Measurements from ENCODE around the gene CDKN1A. TPM values are rescaled to one million over a fixed set of nuclear protein-coding genes. Genes with fewer than 3 reads are reported as not detected.
"Not testable (repeated sequence)": the region's sequence is repeated elsewhere in the genome, so short reads cannot be mapped to it uniquely, and the experiment has no call there.

Gene CDKN1A
- total RNA-seq, 1 donor from 2014 or later = 624 TPM

DNA sequence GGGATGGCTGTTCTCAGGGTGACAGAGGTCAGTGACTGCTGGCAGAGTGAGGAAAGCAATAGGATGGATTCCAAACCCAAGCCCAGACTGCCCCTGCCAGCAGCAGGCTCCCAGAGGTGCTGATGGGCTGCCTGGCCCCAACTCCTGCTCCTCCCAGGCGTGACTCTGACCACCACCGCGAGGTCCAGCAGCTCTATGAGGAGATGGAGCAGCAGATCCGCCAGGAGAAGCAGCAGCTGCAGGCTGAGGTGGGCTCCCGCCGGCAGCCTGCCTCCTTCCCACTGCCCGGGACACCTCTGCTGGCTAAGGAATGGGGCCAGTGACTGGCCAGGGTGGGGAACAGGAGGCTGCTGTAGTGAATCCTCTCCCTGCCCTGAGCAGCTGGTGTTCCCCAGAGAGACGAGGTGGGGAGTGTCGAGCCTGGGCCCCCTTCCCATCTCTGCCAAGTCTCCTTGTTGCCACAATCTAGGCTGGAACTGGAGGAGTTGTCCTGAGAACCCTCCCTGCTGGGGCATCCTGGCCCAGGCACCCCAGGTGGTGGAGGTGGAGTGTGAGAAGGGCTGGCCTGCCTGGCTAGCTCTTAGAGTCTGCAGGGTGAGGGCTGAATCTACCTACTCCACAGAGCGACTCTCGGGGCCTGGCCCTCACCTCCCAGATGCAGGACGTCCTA, 39.5 kb downstream of the CDKN1A start:
- DNase-seq (ENCODE audit: extremely low read depth, low read depth, low spot score) = no peak

DNA sequence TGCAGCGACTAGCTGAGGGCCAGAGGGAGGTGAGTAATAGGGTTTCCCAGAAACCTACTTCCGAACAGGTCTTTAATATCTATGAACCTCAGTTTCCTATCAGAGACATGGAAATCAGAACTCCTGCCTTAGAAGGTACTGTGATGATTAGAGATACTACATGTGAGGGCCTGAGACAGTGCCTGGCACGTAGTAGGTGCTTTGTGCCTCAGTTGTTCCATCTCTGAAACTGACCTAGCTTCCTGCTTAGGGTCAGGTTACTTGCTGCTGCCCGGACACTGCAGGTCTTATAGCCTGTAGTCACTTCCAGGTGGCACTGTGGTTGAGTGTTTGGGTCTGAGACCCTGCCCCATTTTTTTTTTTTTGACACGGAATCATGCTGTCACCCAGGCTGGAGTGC, 40.0 kb downstream of the CDKN1A start:
- no peak for DNase-seq (ENCODE audit: extremely low read depth, low read depth, low spot score)

DNA sequence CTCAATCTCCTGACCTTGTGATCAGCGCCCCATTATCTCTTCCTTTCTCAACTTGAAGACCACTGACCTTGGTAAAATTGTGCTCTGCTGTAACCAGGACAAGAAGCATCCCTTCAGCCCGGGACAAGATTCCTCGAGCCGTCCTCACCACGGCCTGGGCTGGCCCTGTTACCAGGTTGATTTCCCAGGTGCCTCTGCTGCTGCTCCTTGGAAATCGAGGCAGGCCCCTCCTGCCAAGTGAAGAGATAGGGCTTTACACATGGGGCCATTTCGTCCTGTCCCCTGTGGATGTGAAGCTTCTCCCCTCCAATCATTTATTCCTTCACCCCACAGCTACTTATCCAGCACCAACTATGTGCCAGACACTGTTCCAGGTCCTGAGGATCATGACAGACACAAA, 40.6 kb downstream of the CDKN1A start:
- DNase-seq (ENCODE audit: extremely low read depth, low read depth, low spot score) = no peak

DNA sequence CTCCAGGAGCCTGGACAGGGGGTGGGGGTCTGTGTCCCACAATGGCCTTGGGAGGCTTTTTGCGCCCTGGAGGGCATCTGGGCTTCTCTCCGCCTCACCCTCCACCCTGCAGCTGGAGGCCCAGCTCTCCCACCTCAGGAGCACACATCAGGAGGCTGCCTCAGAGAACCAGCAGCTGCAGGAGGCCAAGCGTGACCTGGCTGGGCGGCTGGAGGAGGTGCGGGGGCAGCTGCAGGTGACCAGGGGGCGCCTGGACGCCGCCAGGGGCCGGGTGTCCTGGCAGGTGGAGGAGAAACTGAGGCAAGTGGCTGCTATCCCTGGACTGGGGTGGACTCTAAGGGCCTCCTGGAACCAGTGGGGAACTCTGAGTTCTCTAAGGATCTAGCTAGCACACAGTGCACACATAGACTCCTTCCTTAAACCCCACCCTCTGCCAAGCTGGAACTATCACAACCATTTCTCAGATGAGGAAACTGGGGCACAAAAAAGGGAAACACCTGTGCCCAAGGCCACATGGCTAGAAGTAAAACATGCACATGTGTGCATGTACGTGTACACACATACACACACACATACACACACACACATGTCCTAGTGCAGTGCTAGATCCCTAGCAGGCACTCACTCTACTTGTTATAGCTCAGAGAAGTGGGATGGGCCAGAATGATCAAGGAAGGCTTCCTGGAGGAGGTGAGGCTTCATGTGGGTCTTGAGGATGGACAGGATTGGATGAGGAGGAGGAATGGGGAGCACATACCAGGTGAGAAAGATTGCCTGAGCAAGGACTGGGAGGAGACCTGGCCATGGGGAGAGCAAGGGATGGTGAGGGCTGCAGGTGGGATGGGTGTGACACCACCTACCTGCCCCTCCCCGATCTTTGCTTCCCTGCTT, 42.0 kb downstream of the CDKN1A start:
- DNase-seq (ENCODE audit: extremely low read depth, low read depth, low spot score) = no peak

DNA sequence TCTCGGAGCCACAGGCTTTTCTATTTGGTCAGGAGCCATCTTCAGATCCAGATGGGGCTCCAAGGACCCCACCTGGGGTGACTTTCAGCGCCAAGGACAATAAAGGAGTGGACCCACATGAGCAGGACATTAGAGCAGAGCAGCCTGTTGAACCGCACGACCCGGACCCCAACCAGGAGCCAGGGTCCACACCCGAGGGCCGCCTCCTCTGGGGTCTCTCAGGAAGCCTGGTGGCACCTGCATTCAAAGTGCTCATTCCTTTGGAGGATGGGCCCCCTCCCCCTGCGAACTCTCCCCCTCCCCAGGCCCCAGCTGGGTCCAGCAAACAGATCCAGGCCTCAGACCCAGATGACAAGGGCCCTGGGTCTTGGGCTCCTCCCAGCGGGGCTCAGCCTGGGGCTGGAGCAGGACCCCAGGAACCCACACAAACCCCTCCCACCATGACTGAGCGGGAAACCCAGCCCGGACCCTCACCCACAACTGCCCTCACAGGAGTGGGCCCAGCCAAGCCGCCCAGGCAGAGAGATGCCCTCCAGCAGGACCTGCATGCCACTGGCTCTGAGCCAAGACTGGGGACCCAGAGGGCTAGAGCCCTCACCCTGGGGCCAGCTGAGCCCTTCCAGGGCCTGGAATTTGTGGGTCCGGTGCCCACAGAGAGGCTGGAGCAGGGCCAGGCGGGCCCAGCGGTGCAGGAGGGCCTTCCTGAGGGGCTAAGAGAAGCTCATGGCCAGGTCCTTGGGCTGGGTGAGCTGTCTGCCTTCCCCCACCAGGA, 43.0 kb downstream of the CDKN1A start:
- no peak for DNase-seq (ENCODE audit: extremely low read depth, low read depth, low spot score)

DNA sequence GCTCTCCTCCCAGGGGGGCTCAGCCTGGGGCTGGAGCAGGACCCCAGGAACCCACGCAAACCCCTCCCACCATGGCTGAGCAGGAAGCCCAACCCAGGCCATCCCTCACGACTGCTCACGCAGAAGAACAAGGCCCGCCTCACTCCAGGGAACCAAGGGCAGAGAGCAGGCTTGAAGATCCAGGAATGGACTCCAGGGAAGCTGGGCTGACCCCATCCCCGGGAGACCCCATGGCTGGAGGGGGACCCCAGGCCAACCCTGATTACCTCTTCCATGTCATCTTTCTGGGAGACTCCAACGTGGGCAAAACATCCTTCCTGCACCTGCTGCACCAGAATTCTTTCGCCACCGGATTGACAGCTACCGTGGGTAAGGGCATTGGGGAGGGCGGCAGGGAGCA, 43.9 kb downstream of the CDKN1A start:
- no peak for DNase-seq (ENCODE audit: extremely low read depth, low read depth, low spot score)

DNA sequence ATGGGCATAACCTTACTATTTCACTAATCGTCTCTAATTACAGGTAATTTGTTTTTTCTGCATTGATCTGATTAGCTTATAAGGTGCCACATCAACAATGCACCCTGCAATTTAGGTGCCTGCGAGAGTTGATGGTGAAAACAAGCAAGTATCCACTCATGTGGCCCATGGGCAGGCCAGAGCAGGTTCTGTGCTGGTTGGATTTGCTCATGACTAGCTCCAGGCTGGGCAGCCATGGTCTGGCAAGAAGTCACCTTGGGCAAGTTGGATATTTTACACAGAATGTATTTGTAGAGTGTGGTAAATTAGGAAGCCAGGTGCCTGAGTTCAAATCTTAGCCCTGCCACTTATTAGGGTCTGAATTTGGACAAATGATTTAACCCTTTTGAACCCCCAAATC, 44.4 kb downstream of the CDKN1A start:
- DNase-seq (ENCODE audit: extremely low read depth, low read depth, low spot score) = no peak

DNA sequence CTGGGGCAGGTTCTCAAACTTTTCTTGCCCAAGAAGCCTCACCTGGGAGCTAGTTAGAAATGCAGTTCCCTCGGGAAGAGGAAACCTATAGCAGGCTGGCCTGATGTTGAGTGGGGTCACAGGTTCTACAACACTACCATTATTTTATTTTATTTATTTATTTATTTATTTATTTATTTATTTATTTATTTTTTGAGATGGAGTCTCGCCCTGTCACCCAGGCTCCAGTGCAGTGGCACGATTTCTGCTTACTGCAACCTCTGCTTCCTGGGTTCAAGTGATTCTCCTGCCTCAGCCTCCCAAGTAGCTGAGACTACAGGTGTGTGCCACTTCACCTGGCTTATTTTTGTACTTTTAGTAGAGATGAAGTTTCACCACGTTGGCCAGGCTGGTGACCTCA, 45.5 kb downstream of the CDKN1A start:
- not testable (repeated sequence) for DNase-seq (ENCODE audit: extremely low read depth, low read depth, low spot score)

DNA sequence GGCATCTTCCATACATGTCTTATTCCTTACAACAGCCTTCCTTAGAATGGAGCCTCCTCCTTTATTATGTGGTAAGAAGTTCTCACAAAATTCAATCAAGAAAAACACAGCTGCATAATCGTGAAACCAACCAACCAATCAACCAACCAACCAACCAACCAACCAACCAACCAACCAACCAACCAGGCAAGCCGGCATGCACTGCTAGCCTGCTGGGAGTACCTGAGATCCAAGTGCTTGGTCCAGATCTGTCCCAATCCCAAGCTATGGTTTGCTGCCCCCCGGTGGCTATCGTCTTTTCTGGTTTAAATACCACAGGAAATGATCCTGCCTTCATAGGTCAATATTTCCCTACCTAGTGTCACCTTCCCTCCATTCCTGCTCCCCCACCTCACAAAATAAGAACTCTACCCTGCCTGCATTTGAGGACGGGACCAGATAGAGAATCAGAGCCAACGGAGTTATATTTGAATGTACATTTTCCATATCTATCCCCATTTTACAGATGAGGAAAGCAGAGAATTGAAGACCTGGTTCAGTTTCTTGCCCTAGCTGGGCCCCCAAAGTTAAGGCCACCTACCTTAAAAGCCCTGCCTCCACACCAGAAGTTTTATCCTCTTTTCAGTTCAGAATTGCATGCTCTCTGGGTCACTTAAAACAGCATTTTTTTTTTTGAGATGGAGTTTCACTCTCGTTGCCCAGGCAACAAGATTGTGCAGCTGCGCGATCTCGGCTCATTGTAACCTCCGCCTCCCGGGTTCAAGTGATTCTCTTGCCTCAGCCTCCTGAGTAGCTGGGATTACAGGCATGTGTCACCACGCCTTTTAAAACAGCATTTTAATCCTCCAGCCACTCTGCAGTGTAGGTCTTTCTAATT, 46.2 kb downstream of the CDKN1A start:
- DNase-seq (ENCODE audit: extremely low read depth, low read depth, low spot score) = no peak

DNA sequence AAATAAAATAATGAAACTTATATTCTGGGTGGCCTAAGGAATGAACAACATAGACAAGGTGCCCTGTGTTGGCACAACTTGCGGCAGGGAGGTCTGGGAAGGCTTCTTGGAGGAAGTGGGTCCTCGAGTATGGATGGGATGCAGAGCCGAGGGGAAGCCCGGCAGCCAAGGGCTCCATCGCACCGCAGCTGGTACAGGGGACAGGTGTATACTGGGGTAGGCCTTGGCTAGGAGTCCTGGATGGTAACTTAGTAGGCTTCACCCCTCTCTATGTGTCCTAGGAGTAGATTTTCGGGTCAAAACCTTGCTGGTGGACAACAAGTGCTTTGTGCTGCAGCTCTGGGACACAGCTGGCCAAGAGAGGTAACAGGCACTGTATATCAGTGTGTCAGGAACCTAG, 47.1 kb downstream of the CDKN1A start:
- DNase-seq (ENCODE audit: extremely low read depth, low read depth, low spot score) = no peak

DNA sequence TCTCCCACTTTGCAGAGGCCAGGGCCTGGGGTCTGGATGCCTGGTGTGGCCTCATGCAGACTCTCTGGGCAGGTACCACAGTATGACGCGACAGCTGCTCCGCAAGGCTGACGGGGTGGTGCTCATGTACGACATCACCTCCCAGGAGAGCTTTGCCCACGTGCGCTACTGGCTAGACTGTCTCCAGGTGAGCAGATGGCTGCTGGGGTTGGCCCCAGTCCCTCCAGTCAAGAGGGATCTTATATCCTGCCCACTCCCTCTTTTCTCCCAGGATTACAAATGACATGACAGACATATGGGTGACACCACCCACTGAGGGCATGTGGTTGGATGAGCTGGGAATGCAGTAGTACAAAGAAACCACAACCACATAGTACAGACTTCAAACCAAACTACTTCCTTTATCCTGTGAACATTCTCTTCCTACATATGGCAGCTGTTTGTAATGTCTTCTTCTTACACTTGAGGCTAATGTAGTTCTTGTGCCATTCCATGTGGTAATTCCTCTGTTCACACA, 49.0 kb downstream of the CDKN1A start:
- no peak for DNase-seq (ENCODE audit: extremely low read depth, low read depth, low spot score)

DNA sequence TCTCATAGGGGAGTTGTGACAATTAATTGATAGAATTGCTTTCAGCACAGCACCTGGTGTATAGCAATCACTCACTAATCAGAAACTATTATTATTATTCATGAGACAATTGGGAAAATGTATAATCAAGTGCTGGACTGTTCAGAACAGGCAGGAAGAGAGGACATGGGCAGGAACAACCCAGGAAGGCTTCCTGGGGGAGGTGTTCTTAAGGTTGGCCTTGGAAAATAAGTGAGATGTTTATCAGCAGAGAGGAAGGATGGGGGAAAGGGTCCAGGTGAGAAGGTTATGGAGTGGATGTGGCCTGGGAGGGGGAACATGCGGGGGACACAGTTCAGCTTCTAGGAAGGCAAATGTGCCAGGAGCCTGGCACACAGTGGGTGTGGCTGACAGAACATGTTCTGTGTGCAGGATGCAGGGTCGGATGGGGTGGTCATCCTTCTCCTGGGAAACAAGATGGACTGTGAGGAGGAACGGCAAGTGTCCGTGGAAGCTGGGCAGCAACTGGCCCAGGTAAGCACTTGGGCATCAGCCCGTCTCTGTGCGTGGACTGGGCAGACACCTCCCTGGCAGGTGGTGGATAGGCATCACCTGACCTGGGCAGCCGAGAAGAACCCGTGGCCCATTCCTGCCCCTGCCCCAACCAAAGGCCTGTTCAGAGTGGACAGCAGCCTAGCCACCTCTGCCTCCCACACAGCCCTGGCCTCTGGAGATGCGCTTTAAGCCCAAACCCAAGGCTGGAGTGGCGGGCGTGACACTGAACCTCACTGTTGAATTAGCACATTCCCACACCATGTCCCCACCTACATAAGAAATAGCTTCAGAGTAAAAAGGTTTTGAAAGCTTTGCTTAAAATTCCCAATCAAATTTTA, 50.0 kb downstream of the CDKN1A start:
- no peak for DNase-seq (ENCODE audit: extremely low read depth, low read depth, low spot score)

DNA sequence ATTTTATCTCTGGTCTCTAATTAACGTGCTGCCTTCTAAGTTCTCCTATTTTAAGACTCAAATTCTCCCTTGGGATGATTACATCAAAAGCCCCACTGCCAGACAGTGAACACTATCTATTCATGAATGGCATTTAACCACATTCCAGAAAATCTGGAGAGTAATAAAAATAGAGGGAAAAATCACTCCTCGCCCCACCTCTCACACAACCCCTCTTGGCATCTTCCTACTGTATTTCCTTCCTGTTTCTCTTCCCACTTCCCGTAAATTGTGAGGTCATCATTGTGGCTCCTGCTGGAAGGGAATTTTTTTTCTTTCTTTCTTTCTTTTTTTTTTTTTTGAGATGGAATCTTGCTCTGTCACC, 50.6 kb downstream of the CDKN1A start:
- no peak for DNase-seq (ENCODE audit: extremely low read depth, low read depth, low spot score)

DNA sequence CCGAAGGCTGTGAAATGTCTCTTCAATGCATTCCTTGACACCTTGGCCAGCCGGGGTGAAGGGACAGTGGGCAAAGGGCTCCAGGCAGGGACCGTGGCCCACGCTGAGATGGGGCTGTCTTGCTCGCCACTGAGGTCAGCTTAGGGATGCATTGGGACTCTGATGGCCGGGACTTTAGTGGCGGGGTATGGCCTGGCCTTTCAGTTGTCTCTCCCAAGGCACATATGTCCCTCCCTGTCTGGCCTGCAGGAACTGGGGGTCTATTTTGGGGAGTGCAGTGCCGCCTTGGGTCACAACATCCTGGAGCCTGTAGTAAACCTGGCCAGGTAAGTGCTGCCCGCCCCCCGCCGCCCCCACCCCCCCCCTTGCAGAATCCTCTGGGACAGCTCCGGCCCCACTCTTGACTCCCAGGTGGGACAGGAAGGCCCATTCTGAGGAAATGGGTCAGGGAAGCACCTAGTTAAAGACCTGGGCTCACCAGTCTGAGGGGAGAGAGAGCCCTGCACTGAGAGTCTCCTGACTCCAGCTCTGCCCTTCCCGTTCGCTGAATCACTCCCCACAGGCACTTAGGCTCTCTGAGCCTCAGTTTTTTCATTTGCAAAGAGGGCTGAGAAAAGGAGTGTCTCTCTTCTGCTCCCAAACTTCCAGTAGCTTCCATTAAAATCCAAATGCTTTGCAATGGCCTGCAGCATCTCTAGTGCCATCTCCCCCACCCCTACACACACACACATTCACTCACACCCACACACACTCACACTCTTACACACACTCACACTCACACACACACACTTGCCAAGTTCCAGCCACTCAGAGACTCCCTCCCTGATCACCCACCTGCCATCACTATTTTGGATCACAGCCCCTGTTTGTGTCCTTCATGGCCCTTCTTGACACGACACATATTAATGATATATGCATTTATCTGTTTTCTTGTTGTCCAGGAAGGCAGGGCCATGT, 52.2 kb downstream of the CDKN1A start:
- DNase-seq (ENCODE audit: extremely low read depth, low read depth, low spot score) = no peak

DNA sequence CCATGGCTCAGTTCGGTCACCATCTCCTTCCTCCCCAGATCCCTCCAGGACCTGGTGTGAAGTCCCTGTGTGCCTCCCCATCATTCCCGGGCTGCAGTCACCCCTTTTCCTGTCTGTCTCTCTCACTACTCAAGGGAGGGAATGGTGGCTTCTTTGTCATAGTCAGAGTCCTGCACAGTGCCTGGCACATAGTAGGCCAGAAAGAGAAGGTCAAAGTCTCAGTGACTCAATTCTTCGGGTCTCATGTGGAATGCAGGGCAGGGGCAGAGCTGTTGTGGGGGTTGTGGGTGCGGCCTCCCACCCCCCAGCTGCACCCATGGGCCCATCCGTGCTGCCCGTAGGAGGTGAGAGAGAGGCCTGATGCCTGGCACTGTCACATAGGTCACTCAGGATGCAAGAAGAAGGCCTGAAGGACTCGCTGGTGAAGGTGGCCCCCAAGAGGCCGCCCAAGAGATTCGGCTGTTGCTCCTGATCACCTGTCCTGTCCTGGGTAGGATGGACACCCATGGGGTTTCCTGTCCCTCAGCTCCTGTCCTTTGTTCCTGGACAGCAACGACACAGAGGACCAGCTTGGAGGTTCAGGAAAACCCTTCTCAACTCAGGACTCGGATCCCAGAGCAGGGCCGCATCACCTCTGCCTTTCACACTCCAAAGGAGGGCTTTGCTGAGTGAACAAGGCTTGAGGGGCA, 53.3 kb downstream of the CDKN1A start:
- no peak for DNase-seq (ENCODE audit: extremely low read depth, low read depth, low spot score)

DNA sequence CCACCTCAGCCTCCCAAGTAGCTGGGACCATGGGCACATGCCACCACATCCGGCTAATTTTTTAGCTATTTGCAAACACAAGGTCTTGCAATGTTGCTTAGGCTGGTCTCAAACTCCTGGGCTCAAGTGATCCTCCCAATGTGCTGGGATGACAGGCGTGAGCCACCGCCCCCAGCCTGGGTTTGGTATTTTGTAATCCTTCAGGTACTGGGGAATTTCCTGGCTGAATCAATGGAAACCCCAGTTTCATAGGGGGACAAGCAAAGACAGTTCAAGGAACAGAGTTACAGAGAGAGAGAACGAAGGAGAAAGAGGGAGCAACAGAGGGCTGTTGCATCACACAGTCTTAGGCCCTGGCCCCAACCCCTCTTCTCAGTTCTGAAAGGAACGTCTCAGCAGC, 54.8 kb downstream of the CDKN1A start:
- no peak for DNase-seq (ENCODE audit: extremely low read depth, low read depth, low spot score)

DNA sequence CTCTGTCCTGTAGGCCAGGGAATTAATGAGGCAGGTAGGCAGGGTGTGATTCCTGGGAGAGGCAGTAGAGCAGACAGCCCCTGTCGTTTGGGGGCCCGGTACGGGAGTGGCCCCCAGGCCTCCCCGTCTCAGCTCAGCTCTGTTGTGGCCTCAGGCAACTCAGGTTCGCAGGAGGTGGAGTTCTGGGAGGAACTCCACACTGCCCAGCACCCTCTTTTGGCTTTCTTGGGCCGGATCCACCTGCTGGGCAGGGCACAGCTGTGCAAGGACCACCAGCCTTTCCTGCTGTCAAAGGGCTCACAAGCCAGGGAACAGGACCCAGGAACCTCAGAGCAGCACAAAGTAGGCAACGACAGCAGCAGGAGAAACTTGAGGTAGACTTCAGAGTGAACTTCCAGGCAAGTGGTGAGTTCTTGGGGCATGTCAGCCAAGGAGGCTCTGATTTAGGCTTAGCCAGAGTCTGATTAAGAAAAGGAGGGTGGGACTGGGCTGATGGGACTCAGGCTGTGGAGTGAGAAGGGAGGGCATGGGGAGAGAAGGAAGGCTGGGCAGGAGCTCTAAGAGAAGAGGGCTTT, 56.1 kb downstream of the CDKN1A start:
- no peak for DNase-seq (ENCODE audit: extremely low read depth, low read depth, low spot score)
